Tibial nerve (tissue), 4 donors: ENCODE data around the gene FBXL17. TPM values are rescaled to one million over a fixed set of nuclear protein-coding genes. Genes with fewer than 3 reads are reported as not detected.

Source experiments
- DNase-seq, 2 donors: peaks; one replicate each; pipeline ENCODE4 v3.0.0-alpha.2; 2019; ENCODE audit warnings: low spot score in 2 of 2
- H3K27ac ChIP-seq, 4 donors: fragments of 200-600 bp; sonication (generic) in 3 of 4; one replicate each; pipeline ENCODE4 v1.5.1; 2017 to 2019; ENCODE audit warnings: mild to moderate bottlenecking in 1 of 4
- H3K27me3 ChIP-seq, 2 donors: fragments of 200-600 bp; sonication (generic) in 1 of 2; one replicate each; pipeline versions ENCODE4 v1.5.1 to v1.6.0; 2017 to 2019
- H3K36me3 ChIP-seq, 3 donors: fragments of 200-600 bp; sonication (generic); one replicate each; pipeline ENCODE4 v1.5.1; 2018 to 2019
- H3K4me1 ChIP-seq, 4 donors: fragments of 200-600 bp; sonication (generic) in 3 of 4; one replicate each; pipeline ENCODE4 v1.5.1; 2017 to 2019
- H3K4me3 ChIP-seq, 4 donors: fragments of 200-600 bp; sonication (generic) in 3 of 4; one replicate each; pipeline ENCODE4 v1.5.1; 2017 to 2019; ENCODE audit warnings: mild to moderate bottlenecking in 1 of 4, moderate library complexity in 1 of 4
- H3K9me3 ChIP-seq, 4 donors: fragments of 200-600 bp; sonication (generic) in 3 of 4; one replicate each; pipeline ENCODE4 v1.5.1; 2017 to 2019
- EP300 ChIP-seq, 2 donors: sonication (generic); formaldehyde crosslinking; IDR thresholded peaks; one replicate each; pipeline ENCODE4 v1.6.1; 2017; ENCODE audit warnings: antibody characterized with exemption in 2 of 2, mild to moderate bottlenecking in 1 of 2
- POLR2A ChIP-seq, 2 donors: fragments of 450-650 bp; IDR thresholded peaks; one replicate each; pipeline ENCODE4 v1.6.1; 2017; ENCODE audit warnings: antibody characterized with exemption in 2 of 2, mild to moderate bottlenecking in 2 of 2, moderate library complexity in 2 of 2
- WGBS, 2 donors: methylation state at CpG; one replicate each; pipeline ENCODE4 v1.1.5; 2018; 5-methylcytosine and 5-hydroxymethylcytosine counted together
- total RNA-seq, 4 donors: library from RNA; depleted of rRNA; stranded (reverse); fragments of >200 nt; gene quantifications; one replicate each; pipeline ENCODE4 v1.1.0, GENCODE V29; 2016
- TF ChIP-seq, protein P1 (sequence below), 5 experiments: fragments of 200-600 bp in 3 of 5; fragments of 450-650 bp in 2 of 5; sonication (generic) in 3 of 5; IDR thresholded peaks; one replicate each; pipeline ENCODE4 v1.5.1; 2016 to 2019; ENCODE audit warnings: antibody characterized with exemption in 5 of 5, mild to moderate bottlenecking in 3 of 5, moderate library complexity in 2 of 5

FBXL17 gene
- total RNA-seq, 4 donors from 2014 or later: 16.5 to 19.0 (median 17.6) TPM

DNA sequence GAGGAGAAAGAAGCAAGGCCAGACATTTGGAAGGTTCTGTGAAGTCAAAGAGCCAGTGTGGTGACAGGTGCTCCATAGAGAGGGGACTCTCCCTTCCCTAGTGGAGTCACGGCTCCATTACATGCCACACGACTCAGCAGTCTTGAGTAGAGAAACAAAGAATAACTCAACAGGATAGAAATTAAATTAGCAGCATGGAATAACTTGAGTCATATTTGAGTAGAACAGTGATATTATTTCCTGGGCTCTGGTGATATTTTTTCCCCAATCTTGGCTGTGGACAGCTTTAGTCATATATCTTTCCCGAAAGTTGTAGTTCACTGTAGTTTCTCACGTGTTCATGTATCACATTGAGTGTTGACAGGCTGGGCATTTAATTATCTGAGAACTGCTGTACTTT is 561.5 kb downstream of the FBXL17 start:
- Histone ChIP-seq H3K9me3 (peaks cover 0 to 4% (median 0%) of the 10 kb centered on the region in 4 donors), H3K4me3 (no peak overlapping the region), H3K27me3 (no peaks in the 10 kb centered on the region), H3K36me3 (no peaks in the 10 kb centered on the region), H3K4me1 (no peaks in the 10 kb centered on the region), H3K27ac (no peak overlapping the region)
- TF ChIP-seq POLR2A (IDR thresholded peaks at IDR 0.05): no peak
- no peak for TF ChIP-seq EP300 (IDR thresholded peaks at IDR 0.05)
- no peak for DNase-seq
- 89 to 90% methylated on average over 4 of the region's 4 CpGs for WGBS, 2 donors

DNA sequence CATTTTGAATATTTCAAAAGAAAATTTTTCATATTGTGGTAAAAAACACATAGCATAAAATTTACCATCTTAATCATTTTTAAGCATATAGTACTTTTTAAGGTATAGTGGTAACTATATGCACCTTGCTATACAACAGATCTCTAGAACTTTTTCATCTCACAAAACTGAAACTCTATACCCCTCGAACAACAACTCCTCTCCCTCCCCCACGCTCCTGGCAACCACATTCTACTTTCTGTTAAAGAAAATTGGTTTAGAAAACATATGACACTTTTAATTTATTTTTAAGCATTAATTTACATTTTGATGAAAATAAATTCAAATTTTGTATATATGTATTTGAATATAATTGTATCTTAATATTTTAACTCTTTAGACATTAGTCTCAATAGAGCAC is 563.9 kb downstream of the FBXL17 start:
- H3K27me3 ChIP-seq: no peaks in the 10 kb centered on the region
- 73% methylated on average over 2 of the region's 2 CpGs for WGBS, 2 donors
- H3K4me3 ChIP-seq: no peak overlapping the region

GRCh38 chr5:107817436-107817835 is 564.5 kb downstream of the FBXL17 start:
- WGBS, 2 donors: 86 to 88% methylated on average over 3 of the region's 3 CpGs
- H3K27me3 ChIP-seq: no peaks in the 10 kb centered on the region
- peaks cover 0 to 4% (median 0%) of the 10 kb centered on the region in 4 donors for H3K9me3 ChIP-seq
- no peaks in the 10 kb centered on the region for H3K4me1 ChIP-seq
- no peak for DNase-seq
- H3K36me3 ChIP-seq: no peaks in the 10 kb centered on the region
- H3K27ac ChIP-seq: no peak overlapping the region
- TF ChIP-seq EP300 (IDR thresholded peaks at IDR 0.05) (no peak), POLR2A (IDR thresholded peaks at IDR 0.05) (no peak)
- TF ChIP-seq, protein P1, sequence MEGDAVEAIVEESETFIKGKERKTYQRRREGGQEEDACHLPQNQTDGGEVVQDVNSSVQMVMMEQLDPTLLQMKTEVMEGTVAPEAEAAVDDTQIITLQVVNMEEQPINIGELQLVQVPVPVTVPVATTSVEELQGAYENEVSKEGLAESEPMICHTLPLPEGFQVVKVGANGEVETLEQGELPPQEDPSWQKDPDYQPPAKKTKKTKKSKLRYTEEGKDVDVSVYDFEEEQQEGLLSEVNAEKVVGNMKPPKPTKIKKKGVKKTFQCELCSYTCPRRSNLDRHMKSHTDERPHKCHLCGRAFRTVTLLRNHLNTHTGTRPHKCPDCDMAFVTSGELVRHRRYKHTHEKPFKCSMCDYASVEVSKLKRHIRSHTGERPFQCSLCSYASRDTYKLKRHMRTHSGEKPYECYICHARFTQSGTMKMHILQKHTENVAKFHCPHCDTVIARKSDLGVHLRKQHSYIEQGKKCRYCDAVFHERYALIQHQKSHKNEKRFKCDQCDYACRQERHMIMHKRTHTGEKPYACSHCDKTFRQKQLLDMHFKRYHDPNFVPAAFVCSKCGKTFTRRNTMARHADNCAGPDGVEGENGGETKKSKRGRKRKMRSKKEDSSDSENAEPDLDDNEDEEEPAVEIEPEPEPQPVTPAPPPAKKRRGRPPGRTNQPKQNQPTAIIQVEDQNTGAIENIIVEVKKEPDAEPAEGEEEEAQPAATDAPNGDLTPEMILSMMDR (IDR thresholded peaks at IDR 0.05): no peak
- H3K4me3 ChIP-seq: no peak overlapping the region

More for the DNA sequence above, 563.9 kb downstream of the FBXL17 start:
- Histone ChIP-seq H3K4me1 (no peaks in the 10 kb centered on the region), H3K9me3 (peaks cover 0 to 4% (median 0%) of the 10 kb centered on the region in 4 donors), H3K27ac (no peak overlapping the region), H3K36me3 (no peaks in the 10 kb centered on the region)
- no peak for DNase-seq
- TF ChIP-seq EP300 (IDR thresholded peaks at IDR 0.05) (no peak), POLR2A (IDR thresholded peaks at IDR 0.05) (no peak)
- TF ChIP-seq, protein P1 (IDR thresholded peaks at IDR 0.05): no peak

DNA sequence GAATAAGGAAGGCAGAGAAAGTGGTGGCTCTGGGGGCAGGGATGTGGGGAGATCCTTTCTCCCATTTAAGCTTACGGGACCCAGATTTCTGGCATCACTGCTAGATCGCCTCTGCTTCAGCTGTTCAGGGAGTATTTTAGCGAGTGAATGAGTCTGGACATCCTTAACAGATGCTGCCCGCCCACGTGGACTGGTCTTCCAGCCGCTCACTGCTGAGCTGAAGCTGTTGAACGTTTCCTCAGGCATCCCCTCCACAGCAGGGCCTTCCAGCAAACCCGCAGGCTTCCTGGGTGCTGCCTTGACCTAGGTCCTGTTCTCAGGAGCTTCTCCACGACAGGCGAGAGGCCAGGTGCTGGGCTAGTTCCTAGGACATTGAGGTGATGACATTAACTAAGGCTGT is 566.8 kb downstream of the FBXL17 start:
- WGBS, 2 donors: 80 to 82% methylated on average over 10 of the region's 10 CpGs
- Histone ChIP-seq H3K4me3 (no peak overlapping the region), H3K27me3 (no peaks in the 10 kb centered on the region), H3K36me3 (no peaks in the 10 kb centered on the region), H3K9me3 (no peaks in the 10 kb centered on the region), H3K27ac (no peak overlapping the region), H3K4me1 (no peaks in the 10 kb centered on the region)
- TF ChIP-seq POLR2A (IDR thresholded peaks at IDR 0.05) (no peak), EP300 (IDR thresholded peaks at IDR 0.05) (no peak)
- TF ChIP-seq, protein P1 (IDR thresholded peaks at IDR 0.05): no peak
- no peak for DNase-seq

DNA sequence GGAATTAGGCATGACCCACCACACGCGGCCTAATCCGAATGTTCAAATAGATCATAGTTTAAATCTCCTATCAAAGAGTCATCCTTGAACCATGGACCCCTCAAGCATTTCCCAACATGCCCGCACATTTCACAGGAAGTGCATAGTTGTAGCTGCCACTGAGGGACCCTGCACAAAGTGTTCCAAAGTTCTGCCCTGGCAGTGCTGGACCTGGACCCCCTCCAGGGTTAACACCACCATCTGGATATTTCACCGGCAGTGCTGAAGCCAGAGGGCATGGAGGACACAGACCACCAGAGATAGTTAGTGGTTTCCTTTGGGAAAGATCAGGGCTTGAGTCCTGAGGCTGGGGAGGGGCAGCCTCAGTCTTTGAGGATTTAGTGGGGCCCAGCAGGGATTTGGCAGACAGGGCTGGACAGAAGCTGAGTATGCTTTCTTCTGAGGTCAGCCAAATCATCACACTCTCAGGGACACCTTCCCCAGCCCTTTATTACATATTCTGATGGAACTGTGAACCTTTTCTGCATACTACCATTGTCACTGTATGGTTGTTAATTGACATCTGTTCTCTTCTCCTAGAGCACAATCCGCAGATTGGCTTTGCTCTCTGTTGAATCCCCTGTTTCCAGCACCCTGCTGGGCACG is 567.6 kb downstream of the FBXL17 start:
- Histone ChIP-seq H3K36me3 (no peaks in the 10 kb centered on the region), H3K4me1 (no peaks in the 10 kb centered on the region), H3K9me3 (no peaks in the 10 kb centered on the region), H3K4me3 (no peak overlapping the region), H3K27ac (no peak overlapping the region), H3K27me3 (no peaks in the 10 kb centered on the region)
- TF ChIP-seq, protein P1 (IDR thresholded peaks at IDR 0.05): no peak
- no peak for TF ChIP-seq POLR2A (IDR thresholded peaks at IDR 0.05)
- no peak for TF ChIP-seq EP300 (IDR thresholded peaks at IDR 0.05)
- 80 to 94% methylated on average over 7 of the region's 7 CpGs for WGBS, 2 donors
- no peak for DNase-seq
